ENCODE data around the gene RMI2. TPM values are rescaled to one million over a fixed set of nuclear protein-coding genes. Genes with fewer than 3 reads are reported as not detected.

The RMI2 gene
- total RNA-seq, 6 donors from 2014 or later, result 2.6 to 6.3 (median 2.7) TPM

DNA sequence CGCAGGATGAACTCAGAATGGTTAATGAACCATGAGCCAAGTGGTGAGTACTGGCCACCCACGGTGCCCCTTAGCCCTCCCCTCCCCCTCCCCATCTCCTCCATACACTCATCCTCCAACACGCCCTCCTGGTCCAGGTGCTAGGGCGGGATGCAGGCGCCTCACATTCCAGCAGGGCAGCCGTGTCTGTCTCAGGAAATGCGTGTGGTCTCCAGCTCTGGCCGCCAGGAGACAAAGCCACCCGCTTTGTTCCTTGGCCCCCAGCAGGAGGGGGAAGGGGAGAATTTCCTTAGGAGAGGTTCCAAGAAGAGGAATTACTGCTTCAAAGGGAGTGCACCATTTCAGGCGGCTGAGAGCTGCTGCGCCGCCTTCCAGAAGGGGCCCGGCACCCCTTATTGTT is 29.7 kb upstream of the RMI2 start:
- TF ChIP-seq POLR2AphosphoS5 (IDR thresholded peaks at IDR 0.05) (no peak), EP300 (IDR thresholded peaks at IDR 0.05) (no peak), POLR2A (IDR thresholded peaks at IDR 0.05) (no peak), CTCF (IDR thresholded peaks at IDR 0.05) (no peak)
- 46 to 70% methylated on average over 6 to 13 of the region's 13 CpGs for WGBS, 2 donors
- Histone ChIP-seq H3K9me3 (no peaks in the 10 kb centered on the region), H3K27me3 (no peaks in the 10 kb centered on the region), H3K4me1 (peaks cover 19 to 27% (median 23%) of the 10 kb centered on the region in 4 donors), H3K4me3 (no peak overlapping the region), H3K27ac (no peak overlapping the region), H3K36me3 (no peaks in the 10 kb centered on the region)
- no peak for DNase-seq
- ATAC-seq (ENCODE audit: low FRiP score in 2 of 2), result no peak

- no peak overlapping the region for H3K27ac ChIP-seq
- H3K36me3 ChIP-seq, result no peaks in the 10 kb centered on the region
- no peak for DNase-seq
- no peak overlapping the region for H3K4me3 ChIP-seq
- no peak for ATAC-seq (ENCODE audit: low FRiP score in 2 of 2)
- WGBS, 2 donors, result 79 to 89% methylated on average over 16 to 23 of the region's 23 CpGs
- no peaks in the 10 kb centered on the region for H3K27me3 ChIP-seq
- no peaks in the 10 kb centered on the region for H3K9me3 ChIP-seq
- H3K4me1 ChIP-seq, result peaks cover 14 to 20% (median 17%) of the 10 kb centered on the region in 4 donors
- TF ChIP-seq EP300 (IDR thresholded peaks at IDR 0.05), result no peak
- no peak for TF ChIP-seq CTCF (IDR thresholded peaks at IDR 0.05)
- TF ChIP-seq POLR2A (IDR thresholded peaks at IDR 0.05), result no peak
- no peak for TF ChIP-seq POLR2AphosphoS5 (IDR thresholded peaks at IDR 0.05)
These were observed 28.8 kb upstream of the RMI2 start for GRCh38 chr16:11316331-11317015.

- Histone ChIP-seq H3K27ac (no peak overlapping the region), H3K4me3 (no peak overlapping the region), H3K27me3 (no peaks in the 10 kb centered on the region), H3K36me3 (no peaks in the 10 kb centered on the region), H3K9me3 (no peaks in the 10 kb centered on the region), H3K4me1 (peaks cover 0 to 6% (median 2%) of the 10 kb centered on the region in 4 donors)
- WGBS, 2 donors, result 94 to 97% methylated on average over 8 of the region's 8 CpGs
- ATAC-seq (ENCODE audit: low FRiP score in 2 of 2) (no peak), DNase-seq (no peak)
- TF ChIP-seq EP300 (IDR thresholded peaks at IDR 0.05) (no peak), POLR2AphosphoS5 (IDR thresholded peaks at IDR 0.05) (no peak), CTCF (IDR thresholded peaks at IDR 0.05) (no peak), POLR2A (IDR thresholded peaks at IDR 0.05) (no peak)
These were observed 26.4 kb upstream of the RMI2 start for GRCh38 chr16:11318817-11319216.

- Histone ChIP-seq H3K4me3 (no peak overlapping the region), H3K9me3 (no peaks in the 10 kb centered on the region), H3K27me3 (no peaks in the 10 kb centered on the region), H3K4me1 (peaks cover 0 to 6% (median 2%) of the 10 kb centered on the region in 4 donors), H3K36me3 (no peaks in the 10 kb centered on the region), H3K27ac (no peak overlapping the region)
- TF ChIP-seq POLR2A (IDR thresholded peaks at IDR 0.05) (no peak), EP300 (IDR thresholded peaks at IDR 0.05) (no peak), CTCF (IDR thresholded peaks at IDR 0.05) (no peak), POLR2AphosphoS5 (IDR thresholded peaks at IDR 0.05) (no peak)
- ATAC-seq (ENCODE audit: low FRiP score in 2 of 2) (no peak), DNase-seq (no peak)
- WGBS, 2 donors, result 70 to 95% methylated on average over 2 to 6 of the region's 8 CpGs
These were observed 25.6 kb upstream of the RMI2 start for GRCh38 chr16:11319529-11320146.
